Measurements from ENCODE around the gene BLOC1S4.

BLOC1S4 gene

DNA sequence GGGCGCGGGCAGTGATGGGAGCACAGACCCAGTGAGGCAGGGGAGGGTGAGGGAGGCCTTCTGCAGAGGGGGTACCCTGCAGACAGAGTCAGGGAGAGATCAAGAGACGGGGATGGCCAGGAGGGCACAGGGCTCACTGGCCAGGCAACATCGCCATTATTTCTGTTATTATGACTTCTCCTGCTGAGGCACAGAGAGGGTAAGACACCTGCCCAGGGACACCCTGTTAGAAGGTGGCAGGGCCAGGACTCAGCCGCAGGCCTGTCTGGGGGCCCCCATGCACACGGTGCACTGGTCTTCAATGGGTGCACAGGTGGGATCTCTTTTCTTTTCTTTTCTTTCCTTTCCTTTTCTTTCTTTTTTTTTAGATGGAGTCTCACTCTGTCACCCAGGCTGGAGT, 15.8 kb downstream of the BLOC1S4 start:
- DNase-seq = no peak
- intact Hi-C loops (cut with DNase I; ENCODE audit: low total_unique reads) = no loop called here
- H3K27ac ChIP-seq = peak overlapping the region in 1 of 2 donors; percentile 70

DNA sequence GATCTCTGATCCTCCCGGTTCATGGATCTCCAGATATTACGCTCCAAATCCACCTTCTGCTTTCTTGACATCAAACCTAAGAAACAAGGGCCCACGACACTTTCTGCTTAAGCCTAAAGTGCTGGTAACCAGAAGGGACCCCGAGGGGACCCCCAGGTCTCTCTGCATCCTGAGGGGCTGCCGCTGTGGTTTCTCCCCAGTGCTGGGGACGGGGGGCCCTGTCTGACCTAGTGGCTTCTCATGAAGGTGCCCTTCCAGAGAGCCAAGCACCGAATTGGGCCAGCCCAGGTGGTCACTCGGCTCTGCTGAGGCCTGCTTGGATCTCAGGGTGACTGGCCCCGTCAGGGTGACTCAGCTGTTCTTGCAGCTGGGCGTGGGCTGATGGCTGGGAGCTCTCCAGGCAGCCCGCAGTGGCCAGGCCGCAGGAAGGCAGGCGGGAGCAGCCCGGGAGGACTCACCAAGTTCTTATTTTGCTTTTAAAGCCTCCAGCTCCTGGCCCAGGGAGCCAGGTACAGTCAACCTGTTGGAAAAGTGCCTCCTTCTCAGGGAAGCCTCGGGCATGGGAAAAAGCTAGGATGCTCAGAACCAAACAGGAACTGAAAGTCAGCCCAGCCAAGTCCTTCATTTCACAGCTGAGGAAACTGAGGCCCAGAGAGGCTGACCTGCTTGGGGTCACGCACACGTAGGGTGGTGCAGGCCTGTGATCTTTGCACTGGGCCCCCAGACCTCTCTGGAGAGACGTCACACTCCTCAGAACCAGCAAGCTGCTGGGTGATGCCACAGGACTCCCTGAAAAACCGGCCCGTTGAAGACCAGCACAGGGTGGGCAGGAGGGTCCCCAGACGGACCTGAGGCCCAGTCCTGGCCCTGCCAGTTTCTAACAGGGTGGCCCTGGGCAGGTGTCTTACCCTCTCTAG, 16.7 kb downstream of the BLOC1S4 start:
- Histone ChIP-seq H3K36me3 (no peaks in the 10 kb centered on the region), H3K9me3 (no peaks in the 10 kb centered on the region), H3K27ac (peak overlapping the region; percentile 57 to 70), H3K4me1 (peaks cover 0 to 13% (median 11%) of the 10 kb centered on the region in 4 donors), H3K4me3 (no peak overlapping the region), H3K27me3 (no peaks in the 10 kb centered on the region)
- TF ChIP-seq, protein P1, sequence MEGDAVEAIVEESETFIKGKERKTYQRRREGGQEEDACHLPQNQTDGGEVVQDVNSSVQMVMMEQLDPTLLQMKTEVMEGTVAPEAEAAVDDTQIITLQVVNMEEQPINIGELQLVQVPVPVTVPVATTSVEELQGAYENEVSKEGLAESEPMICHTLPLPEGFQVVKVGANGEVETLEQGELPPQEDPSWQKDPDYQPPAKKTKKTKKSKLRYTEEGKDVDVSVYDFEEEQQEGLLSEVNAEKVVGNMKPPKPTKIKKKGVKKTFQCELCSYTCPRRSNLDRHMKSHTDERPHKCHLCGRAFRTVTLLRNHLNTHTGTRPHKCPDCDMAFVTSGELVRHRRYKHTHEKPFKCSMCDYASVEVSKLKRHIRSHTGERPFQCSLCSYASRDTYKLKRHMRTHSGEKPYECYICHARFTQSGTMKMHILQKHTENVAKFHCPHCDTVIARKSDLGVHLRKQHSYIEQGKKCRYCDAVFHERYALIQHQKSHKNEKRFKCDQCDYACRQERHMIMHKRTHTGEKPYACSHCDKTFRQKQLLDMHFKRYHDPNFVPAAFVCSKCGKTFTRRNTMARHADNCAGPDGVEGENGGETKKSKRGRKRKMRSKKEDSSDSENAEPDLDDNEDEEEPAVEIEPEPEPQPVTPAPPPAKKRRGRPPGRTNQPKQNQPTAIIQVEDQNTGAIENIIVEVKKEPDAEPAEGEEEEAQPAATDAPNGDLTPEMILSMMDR (IDR thresholded peaks at IDR 0.05) = no peak
- peak; percentile 65 to 91 for DNase-seq
- intact Hi-C loops (cut with DNase I; ENCODE audit: low total_unique reads) = no loop called here

More for the DNA sequence above, 15.8 kb downstream of the BLOC1S4 start:
- Histone ChIP-seq H3K4me1 (peaks cover 0 to 17% (median 15%) of the 10 kb centered on the region in 4 donors), H3K27me3 (no peaks in the 10 kb centered on the region), H3K36me3 (no peaks in the 10 kb centered on the region), H3K4me3 (no peak overlapping the region), H3K9me3 (no peaks in the 10 kb centered on the region)
- TF ChIP-seq, protein P1 (IDR thresholded peaks at IDR 0.05) = no peak

DNA sequence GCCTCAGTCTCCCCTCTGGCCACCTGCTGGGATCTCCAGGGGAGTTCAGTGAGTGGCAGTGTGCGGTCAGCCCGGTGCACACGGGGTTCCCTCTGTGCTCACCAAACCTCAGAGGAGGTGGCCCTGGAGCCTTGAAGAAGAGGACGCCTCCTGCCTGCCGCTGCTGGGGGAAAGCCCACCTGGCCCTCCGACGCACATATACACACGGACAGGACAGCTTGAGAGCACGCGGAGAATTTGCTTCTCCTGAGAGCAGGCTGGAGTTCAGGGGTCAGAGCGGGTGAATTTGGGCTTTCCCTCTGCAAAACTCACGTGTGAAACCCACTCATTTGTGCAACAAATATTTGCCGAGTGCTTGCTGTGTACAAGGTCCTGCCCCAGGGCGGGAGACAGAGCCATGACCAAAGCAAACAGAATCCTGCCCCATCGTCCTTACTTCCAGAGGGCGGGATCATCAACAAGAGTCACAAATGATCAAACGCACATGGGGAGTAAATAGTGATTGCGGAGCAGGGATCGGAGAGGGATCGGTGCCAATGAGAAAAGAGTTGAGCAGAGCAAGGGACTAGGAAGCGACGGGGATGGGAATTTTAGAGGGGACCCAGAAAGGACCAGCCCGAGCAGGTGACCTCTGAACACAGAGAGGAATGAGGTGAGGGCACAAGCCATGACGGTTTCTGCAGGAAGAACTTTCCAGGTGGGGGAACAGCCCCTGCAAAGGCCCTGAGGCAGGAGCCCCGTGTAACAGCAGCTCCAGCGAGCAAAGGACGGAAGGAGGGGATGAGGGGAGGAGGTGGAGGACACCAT, 17.6 kb downstream of the BLOC1S4 start:
- intact Hi-C loops (cut with DNase I; ENCODE audit: low total_unique reads) = no loop called here
- H3K4me3 ChIP-seq = no peak overlapping the region
- H3K27me3 ChIP-seq = no peaks in the 10 kb centered on the region
- H3K27ac ChIP-seq = peak overlapping the region; percentile 57 to 70
- DNase-seq = no peak
- H3K4me1 ChIP-seq = peaks cover 0 to 13% (median 11%) of the 10 kb centered on the region in 4 donors
- H3K36me3 ChIP-seq = no peaks in the 10 kb centered on the region
- TF ChIP-seq, protein P1 (IDR thresholded peaks at IDR 0.05) = no peak
- H3K9me3 ChIP-seq = no peaks in the 10 kb centered on the region

DNA sequence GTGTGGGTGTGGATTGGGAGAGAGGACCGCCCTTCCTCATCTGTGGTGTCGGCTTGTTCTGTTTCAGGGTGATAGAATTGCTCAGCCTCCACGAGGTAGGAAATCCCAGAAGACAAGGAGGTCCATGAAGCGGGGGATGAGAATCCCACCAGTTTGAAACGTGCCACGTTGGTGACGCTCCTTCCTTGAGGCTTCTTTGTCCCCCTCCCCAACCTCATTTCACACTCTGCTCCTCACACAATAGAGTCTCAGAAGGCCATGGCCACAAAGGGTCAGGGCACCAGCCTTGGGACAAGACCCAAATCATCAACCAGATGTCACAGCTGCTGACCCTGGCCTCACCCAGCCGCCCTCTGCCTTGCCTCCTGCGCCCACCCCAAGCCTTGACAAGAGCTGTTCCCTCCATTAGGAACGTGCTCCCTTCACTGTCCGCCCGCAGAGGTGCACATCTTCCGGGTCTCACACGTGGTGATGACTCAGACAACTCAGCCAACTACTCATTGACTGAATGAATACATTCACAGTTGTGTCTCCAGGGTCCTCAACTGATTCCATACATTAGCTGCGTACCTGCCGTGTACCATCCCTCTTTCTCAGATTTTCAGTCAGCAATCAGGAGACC, 18.3 kb downstream of the BLOC1S4 start:
- DNase-seq = no peak
- Histone ChIP-seq H3K9me3 (no peaks in the 10 kb centered on the region), H3K27me3 (no peaks in the 10 kb centered on the region), H3K4me1 (peaks cover 0 to 13% (median 11%) of the 10 kb centered on the region in 4 donors), H3K36me3 (no peaks in the 10 kb centered on the region), H3K27ac (no peak overlapping the region), H3K4me3 (no peak overlapping the region)
- TF ChIP-seq, protein P1 (IDR thresholded peaks at IDR 0.05) = no peak
- intact Hi-C loops (cut with DNase I; ENCODE audit: low total_unique reads) = no loop called here

DNA sequence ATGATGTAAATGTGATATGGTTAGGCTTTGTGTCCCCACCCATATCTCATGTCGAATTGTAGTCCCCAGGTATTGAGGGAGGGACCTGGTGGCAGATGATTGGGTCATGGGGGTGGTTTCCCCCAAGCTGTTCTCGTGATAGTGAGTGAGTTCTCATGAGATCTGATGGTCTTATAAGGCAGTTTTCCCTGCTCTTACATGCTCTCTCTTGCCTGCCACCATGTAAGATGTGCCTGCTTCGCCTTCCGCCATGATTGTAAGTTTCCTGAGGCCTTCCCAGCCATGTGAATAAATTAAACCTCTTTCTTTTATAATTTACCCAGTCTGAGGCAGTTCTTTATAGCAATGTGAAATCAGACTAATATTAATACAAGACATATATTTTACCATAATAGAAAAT, 23.9 kb downstream of the BLOC1S4 start:
- H3K4me1 ChIP-seq = no peaks in the 10 kb centered on the region
- H3K27ac ChIP-seq = no peak overlapping the region
- intact Hi-C loops (cut with DNase I; ENCODE audit: low total_unique reads) = no loop called here
- DNase-seq = no peak
- H3K9me3 ChIP-seq = no peaks in the 10 kb centered on the region
- H3K4me3 ChIP-seq = no peak overlapping the region
- TF ChIP-seq, protein P1 (IDR thresholded peaks at IDR 0.05) = no peak
- H3K27me3 ChIP-seq = no peaks in the 10 kb centered on the region
- no peaks in the 10 kb centered on the region for H3K36me3 ChIP-seq
